Measurements from ENCODE around the gene PKP4.
A peak's percentile ranks its signal among the peaks of the same experiment; 100 is the strongest.
"Not testable (repeated sequence)": the region's sequence is repeated elsewhere in the genome, so short reads cannot be mapped to it uniquely, and the experiment has no call there.

Gene PKP4, protein sequence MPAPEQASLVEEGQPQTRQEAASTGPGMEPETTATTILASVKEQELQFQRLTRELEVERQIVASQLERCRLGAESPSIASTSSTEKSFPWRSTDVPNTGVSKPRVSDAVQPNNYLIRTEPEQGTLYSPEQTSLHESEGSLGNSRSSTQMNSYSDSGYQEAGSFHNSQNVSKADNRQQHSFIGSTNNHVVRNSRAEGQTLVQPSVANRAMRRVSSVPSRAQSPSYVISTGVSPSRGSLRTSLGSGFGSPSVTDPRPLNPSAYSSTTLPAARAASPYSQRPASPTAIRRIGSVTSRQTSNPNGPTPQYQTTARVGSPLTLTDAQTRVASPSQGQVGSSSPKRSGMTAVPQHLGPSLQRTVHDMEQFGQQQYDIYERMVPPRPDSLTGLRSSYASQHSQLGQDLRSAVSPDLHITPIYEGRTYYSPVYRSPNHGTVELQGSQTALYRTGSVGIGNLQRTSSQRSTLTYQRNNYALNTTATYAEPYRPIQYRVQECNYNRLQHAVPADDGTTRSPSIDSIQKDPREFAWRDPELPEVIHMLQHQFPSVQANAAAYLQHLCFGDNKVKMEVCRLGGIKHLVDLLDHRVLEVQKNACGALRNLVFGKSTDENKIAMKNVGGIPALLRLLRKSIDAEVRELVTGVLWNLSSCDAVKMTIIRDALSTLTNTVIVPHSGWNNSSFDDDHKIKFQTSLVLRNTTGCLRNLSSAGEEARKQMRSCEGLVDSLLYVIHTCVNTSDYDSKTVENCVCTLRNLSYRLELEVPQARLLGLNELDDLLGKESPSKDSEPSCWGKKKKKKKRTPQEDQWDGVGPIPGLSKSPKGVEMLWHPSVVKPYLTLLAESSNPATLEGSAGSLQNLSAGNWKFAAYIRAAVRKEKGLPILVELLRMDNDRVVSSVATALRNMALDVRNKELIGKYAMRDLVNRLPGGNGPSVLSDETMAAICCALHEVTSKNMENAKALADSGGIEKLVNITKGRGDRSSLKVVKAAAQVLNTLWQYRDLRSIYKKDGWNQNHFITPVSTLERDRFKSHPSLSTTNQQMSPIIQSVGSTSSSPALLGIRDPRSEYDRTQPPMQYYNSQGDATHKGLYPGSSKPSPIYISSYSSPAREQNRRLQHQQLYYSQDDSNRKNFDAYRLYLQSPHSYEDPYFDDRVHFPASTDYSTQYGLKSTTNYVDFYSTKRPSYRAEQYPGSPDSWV

DNA sequence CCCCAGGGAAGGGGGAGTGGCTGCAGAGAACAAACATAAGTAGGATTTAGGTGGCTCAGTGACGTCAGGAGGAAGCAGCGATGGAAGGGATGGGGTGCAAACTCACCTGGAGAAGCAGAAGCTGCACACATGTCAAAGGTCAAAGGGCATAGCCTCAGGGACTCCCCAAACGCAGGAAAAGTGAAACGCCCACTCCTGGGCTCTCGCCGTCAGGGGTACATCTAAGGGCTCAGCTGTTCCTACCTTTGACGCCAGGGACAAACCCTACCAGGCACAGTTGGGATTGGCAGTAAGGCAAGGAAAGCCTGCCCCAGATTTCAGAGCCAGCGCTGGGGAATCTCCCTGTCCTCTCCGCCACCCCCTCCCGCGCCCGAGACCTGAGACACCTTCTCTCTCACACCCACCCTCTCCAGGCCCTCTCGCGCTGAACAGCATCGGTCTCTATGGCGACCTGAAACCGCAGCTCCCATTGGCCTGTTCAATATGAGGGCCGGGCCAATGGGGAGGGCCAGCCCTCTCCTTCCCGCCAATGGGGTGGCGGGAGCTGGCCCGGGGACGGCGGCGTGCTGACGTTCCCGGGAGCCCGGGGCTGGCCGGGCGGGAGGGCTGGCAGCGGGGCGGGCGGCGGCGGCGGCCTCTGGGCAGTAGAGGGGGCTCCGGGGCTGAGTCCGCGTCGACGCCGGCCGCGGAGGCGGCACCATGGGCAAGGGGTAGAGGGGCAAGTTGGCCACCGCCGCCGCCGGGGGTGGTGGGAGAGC is at the start of gene PKP4, which contains the start of gene CCDC148:
Gene PKP4, plus strand, starts transcription at position 644 of the 758 bp plus-strand sequence. CDS start 76,233 bp downstream, outside the sequence.
Gene CCDC148, minus strand, starts transcription at position 445 of the 758 bp plus-strand sequence. Its CDS starts 314 bp downstream, at position 131.
- peak; percentile 68 for DNase-seq (ENCODE audit: low read depth)

DNA sequence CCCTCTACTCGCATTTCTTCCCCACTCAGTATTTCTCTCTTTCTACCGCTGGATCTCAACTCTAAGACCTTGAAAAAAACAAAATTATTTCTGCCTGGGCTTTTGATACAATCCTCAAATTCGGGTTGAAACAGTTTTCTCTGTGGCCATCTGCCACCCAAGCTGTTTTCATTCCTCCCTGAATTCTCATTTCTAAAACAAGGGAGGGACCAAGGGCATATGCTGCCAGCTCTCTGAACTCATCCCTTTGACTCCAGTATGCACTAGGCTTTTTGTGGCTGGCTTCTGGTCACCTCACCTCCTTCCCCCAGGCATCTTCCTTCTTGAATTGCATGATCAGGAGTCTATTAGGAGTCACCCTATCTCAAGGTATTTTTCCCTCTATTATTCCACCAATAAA is 49.7 kb upstream of the PKP4 start:
- DNase-seq (ENCODE audit: low read depth), result no peak

DNA sequence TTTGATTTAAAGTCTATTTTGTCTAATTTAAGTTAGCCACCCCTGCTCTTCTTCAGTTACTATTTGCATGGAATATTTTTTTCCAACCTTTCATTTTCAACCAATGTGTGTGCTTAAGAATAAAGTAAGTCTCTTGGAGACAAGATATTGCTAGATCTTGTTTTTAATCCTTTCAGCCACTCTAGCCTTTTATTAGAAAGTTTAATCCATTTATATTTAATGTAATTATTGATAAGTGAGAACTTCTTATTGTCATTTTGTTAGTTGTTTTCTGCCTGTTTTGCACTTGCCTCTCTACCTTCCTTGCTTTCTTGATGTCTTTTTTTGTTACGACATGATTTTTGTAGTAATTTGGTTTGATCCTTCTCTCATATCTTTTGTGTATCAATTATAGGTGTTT is 46.6 kb upstream of the PKP4 start:
- no peak for DNase-seq (ENCODE audit: low read depth)

DNA sequence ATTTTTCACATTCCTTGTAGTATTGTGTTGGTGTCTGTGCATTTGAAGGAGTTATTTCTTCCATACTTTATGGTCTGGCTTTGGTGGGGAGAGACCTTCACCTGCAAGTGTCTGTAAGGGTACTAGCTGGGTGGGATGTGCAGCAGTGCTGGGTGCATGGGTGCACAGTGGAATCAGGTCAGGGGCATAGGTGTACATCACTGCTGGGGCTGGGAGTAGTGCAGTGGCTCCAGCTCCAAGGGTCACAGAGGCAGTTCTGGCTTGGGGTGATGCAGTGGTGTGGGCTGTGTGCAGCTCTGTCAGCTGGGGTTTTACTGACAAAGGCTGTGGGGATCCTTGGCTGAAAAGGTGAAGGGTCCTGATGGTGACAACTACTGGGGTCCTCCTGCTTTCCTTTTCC is 45.0 kb upstream of the PKP4 start:
- no peak for DNase-seq (ENCODE audit: low read depth)

DNA sequence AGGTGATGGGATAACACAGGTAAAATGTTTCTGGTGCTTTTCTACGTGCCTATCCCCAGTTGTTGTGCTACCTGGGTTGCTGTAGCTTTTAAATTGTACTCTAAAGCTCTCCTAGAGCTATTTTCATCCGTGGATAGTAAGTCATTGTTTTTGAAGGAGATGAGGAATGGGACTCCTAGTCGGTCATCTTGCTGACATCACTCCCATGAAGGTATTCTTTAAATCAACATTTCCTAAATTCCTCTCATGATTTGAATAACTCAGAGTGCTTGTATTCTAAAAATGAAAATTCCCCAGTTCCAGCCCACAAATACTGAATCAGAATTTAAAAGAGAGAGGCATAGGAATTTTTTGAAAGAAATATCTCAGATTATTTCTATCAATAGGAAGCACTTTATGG is 44.5 kb upstream of the PKP4 start:
- DNase-seq (ENCODE audit: low read depth), result no peak

DNA sequence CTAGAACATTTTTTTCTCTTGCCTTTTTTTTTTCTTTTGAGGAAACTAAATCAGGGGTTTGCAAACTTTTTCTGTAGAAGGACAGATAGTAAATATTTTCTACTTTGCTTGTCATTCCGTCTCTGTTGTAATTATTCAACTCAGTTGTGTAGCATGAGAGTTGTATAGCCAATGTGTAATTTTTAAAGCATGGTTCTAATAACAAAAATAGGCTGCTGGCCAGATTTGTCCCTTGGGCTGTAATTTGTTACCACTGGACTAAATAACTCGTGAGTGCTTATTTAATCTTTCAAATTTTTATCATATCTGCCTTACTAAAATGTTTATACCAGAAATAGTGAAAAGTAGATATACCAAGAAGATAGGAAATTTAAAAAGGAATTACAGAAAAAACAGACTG is 43.2 kb upstream of the PKP4 start:
- DNase-seq (ENCODE audit: low read depth), result no peak

DNA sequence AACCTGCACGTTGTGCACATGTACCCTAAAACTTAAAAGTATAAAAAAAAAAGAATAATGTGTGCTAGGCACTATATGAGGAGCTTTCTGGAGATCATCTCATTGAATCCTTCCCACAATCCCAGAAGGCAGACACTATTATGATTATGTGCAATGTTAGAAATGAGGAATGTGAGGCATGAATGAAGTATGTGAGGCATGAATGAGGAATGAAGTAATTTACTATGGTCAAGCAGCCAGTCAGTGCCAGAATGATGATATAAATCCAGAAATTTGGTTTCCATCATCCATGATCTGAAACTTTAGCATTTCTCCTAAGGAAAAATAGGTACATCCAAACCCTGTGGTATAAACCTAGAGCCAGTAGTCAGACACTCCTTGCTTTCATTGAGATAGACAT is 42.2 kb upstream of the PKP4 start:
- DNase-seq (ENCODE audit: low read depth), result no peak

DNA sequence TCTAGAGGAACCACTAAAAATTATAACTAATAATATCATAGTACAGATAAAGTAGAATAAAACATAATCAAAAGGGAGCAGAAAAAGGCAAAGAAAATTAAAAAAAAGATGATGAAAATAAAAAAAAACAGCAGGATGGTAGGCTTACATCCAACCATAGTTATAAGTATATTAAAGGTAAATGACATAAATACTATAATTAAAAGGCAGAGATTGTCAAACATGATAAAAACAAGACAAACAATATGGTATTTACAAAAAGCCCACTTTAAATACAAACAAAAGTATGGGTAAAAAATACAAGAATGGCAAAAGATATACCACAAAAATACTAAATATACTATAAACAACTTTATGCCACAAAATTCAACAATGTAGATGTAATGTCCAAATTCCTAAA is 24.6 kb upstream of the PKP4 start:
- DNase-seq (ENCODE audit: low read depth), result no peak

DNA sequence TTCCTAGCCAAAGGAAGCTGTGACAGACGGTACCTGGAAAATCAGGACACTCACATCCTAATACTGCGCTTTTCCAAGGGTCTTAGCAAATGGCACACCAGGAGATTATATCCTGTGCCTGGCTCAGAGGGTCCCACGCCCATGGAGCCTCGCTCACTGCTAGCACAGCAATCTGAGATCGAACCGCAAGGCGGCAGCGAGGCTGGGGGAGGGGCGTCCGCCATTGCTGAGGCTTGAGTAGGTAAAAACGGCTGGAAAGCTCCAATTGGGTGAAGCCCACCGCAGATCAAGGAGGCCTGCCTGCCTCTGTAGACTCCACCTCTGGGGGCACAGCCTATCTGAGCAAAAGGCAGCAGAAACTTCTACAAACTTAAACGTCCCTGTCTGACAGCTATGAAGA is 23.0 kb upstream of the PKP4 start:
- not testable (repeated sequence) for DNase-seq (ENCODE audit: low read depth)

DNA sequence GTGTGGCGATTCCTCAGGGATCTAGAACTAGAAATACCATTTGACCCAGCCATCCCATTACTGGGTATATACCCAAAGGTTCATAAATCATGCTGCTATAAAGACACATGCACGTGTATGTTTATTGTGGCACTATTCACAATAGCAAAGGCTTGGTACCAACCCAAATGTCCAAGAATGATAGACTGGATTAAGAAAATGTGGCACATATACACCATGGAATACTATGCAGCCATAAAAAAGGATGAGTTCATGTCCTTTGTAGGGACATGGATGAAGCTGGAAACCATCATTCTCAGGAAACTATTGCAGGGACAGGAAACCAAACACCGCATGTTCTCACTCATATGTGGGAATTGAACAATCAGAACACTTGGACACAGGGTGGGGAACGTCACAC is 17.7 kb upstream of the PKP4 start:
- DNase-seq (ENCODE audit: low read depth), result not testable (repeated sequence)

DNA sequence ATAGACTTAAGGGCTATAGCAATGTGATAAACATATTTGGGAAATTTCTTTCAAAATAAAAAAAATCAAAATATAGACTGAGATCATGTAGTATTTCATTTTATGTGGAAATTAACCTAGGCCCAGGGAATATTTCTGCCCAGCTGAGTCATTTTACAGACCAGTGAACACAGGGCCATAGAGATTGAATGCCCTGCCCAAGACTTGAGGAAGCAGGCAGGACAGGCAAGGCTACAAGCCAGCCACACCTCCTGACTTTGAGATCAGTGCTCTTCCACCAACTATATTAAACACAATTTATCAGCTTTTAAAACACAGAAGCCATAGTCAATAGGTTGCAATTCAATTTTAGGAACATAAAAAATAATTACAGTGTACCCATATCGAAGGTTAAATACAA is 13.1 kb upstream of the PKP4 start:
- DNase-seq (ENCODE audit: low read depth), result no peak

DNA sequence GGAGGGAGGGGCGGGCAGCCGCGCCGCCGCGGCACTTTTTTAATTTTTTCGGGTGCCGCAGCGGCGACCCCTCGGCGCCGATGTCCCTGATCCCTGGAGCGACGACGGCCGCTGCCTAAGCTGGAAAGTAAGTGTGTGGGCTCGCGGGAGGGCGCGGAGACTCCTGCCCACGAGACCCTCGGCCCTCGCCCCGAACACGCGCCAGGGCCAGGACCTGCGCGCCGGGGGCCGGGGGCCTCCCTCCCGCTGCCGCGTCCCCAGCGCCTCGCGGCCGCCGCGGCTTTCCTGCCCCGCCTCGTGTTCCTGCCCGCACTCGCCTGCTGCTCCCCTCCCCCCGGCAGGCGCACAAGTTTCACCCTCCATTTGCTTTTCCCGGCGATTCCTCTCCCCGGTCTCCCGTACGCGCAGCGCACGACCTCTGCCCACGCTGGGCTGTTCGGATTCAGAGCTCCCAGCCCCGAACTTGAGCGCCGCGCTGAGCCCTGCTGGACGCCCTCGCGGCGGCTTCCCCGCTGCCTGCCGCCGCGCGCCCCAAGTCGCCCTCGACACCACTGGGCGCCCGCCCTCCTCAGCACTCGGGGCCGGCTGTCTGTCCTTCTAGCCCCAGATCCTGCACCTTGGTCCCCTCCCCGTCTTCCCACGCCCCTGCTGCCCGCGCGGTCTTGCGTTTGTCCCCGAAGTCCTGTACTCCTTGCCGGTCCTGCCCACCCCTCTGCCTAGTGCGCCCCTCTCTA is 507 bp downstream of the PKP4 start:
- peak; percentile 21 for DNase-seq (ENCODE audit: low read depth)

DNA sequence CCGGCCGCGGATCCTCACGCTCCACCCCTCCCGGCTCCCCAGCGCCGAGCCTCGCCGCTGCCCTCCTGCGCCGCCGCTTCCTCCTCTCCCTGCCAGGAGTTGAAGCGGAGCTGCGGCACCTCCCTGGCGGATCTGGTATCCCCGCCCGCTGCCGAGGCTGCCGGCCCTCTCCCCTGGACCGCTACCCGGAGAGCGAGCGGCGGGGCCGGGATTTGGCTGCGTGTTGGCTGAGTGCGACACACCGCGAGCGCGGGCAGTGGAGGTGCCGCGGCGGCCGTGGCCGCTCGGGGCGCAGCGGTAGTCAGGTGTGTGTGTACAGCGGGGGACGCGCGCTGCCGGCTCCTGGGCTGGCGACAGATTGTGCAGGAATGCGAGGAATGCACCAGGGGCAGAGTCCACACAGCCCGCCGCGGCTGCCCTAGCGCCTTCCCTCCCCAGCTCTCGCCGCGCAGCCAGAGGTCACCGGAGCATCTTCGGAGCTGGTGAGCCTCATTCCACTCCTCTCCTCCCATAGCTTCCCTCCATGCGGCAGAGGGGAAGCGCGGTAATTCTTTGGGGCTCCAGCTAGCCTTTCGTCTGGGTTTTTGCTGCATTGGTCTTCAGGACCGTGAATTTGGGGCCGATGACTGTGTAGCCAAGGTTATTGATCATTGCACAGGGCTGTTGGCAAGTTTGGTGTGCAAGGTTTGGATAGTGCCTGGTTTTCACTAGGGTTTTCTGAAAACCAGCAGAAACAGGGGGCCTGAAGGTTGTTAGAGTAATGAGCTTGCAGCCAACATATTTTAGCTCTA is 1.3 kb downstream of the PKP4 start:
- peak; percentile 24 for DNase-seq (ENCODE audit: low read depth)

DNA sequence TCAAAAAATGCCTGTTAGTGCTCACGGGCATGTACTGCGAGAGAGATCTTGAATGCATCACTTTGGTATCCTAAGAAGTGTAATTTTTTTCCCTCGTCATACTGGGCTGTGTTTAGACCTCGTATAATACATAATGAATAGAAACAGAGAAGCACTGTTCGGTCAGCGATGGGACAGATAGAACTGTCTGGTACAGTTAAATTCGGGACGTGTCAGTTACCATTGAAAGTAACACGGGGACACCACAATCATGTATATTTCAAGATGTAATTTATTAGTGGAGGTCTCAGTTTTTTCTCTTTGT is 1.8 kb downstream of the PKP4 start:
- no peak for DNase-seq (ENCODE audit: low read depth)

DNA sequence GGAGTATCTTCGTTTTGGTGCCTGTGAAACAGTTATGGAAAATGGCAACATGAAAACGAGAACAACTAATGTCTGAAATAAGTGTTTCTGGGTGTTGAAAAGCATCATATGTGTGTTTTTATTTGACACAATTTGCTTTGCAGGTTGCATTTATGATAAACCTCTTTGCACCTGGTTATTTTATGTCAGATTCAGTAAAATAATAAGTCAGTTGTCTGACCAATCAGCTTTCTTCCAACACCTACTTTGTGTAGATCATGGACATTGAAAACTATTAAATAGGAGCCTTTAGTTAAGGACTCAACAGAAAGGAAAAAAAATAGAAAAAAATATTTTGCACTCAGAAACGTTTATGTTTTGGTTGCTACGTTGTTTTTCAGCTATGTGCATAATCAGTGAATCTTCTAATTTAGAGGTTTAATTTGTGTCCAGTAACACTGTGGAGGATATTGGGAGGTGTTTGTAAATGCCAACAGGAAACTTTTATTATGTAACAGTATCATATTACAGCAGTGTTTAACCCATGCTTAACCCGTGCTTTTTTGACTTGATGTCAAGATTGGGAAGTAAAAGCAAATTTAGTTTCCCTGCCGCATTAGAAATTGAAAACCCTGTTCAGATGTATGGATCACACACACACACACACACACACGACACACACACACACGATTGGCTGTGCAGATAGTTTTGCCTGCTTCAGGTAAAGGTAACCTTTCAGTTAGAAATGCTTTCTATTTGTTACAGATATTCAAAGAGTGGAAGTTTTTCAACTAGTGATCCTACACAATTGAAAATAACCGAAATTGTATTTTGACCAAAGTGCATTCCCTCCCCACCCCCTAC is 2.6 kb downstream of the PKP4 start:
- DNase-seq (ENCODE audit: low read depth), result no peak

DNA sequence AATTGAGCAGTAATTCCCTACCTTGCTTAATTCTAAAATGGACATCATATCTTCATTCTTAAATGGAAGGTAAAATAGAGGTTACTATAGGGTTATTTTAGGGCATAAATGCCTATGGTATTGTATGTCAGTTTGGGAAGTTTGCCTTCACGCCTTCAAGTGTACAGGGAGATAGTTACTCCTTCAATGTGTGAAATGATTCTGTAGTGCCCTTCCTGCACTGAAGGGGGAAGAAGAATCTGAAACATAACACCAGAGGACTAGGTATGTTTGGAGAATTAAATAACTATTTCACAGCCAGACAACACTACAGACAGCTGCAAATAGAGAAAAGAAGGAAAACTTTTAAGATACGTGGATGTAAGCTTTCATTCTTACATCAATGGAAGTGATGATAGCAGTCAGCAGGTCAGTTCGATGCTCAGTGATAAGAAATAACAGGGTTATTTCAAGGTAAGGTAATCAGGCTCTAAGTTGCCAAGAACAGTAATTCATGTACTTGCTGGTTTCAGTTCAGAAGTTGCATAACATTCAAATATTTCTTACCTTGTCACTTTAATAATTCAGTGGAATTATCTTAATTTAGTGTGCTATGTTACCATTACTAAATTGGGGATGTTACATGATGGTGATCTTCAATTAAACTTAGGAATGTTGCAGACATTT is 4.0 kb downstream of the PKP4 start:
- no peak for DNase-seq (ENCODE audit: low read depth)

DNA sequence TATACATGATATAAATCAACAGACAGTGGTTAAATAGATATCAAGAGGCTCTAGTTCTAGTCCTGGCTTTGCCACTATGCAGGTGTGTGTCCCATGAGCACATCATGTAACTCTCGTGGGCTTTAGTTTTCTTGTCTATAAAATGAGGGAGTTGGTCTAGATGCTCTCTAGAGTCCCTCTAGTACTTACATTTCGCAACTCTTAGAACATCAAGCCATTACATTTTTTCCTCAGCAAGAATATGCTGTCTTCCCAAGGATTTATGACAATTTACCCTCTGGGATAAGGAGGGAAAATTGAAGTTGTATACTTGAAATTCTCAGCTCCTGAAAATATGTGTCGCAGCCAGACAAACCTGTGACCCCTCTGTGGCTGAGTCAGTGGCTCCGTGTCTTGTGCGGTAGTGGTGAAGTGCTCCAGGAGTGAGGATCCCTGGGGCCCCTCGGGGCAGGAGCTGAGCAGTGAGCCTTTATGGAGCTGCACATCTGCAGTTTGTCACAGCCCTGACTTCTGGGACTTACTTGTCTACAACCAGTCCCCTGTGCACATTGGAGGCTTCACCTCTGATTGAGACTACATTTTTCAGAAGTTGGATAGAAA is 6.8 kb downstream of the PKP4 start:
- no peak for DNase-seq (ENCODE audit: low read depth)

All from stimulated activated CD8-positive, alpha-beta memory T cell treated with anti-CD3 and anti-CD28 coated beads, Interleukin-15, amount 100 ng/mL, for 24 hours (primary cell).